HL-60 (cell line): ENCODE results near the gene CDRT4.

Experiments used
- DNase-seq, 2 experiments: peaks; one replicate each; pipeline ENCODE4 v3.0.0-alpha.2; 2010 to 2020; ENCODE audit warnings: low read depth in 1 of 2, low spot score in 1 of 2
- H3K27ac ChIP-seq: fragments of 250-450 bp; sonication (Bioruptor Pico); replicated peaks from 2 replicates; pipeline ENCODE4 v1.5.1; 2020; ENCODE audit warnings: mild to moderate bottlenecking, moderate library complexity
- H3K27me3 ChIP-seq: fragments of 250-450 bp; sonication (Bioruptor Pico); 2 replicates; pipeline ENCODE4 v1.5.1; 2021; ENCODE audit warnings: mild to moderate bottlenecking, moderate library complexity; ENCODE audit not compliant: insufficient read depth, poor library complexity, severe bottlenecking
- H3K4me3 ChIP-seq: replicated peaks from 2 replicates; pipeline ENCODE4 v1.5.1; 2011; ENCODE audit warnings: mild to moderate bottlenecking, control low read depth, low read length; ENCODE audit not compliant: insufficient read depth
- CTCF ChIP-seq: IDR thresholded peaks from one replicate; pipeline ENCODE4 v1.5.1; 2011; ENCODE audit warnings: low read length, control low read depth, inconsistent platforms; ENCODE audit not compliant: insufficient read depth
- GABPA ChIP-seq: IDR thresholded peaks from 2 replicates; pipeline ENCODE4 v1.6.1; 2012; ENCODE audit warnings: low read depth
- POLR2AphosphoS5 ChIP-seq: IDR thresholded peaks from 2 replicates; pipeline ENCODE4 v1.6.1; 2012; ENCODE audit warnings: low read depth
- REST ChIP-seq: IDR thresholded peaks from 2 replicates; pipeline ENCODE4 v1.6.1; 2012; ENCODE audit warnings: low read depth; ENCODE audit not compliant: insufficient replicate concordance
- SPI1 ChIP-seq: IDR thresholded peaks from 2 replicates; pipeline ENCODE4 v1.6.1; 2012; ENCODE audit warnings: low read depth, mild to moderate bottlenecking, borderline replicate concordance

Gene CDRT4

GRCh38 chr17:15478845-15479244 is 11.4 kb upstream of the CDRT4 start:
- no peak for DNase-seq
- H3K27ac ChIP-seq: no peak overlapping the region
- TF ChIP-seq CTCF (no peak), SPI1 (no peak), REST (no peak), GABPA (no peak), POLR2AphosphoS5 (no peak)
- H3K27me3 ChIP-seq: no peaks in the 10 kb centered on the region
- H3K4me3 ChIP-seq: no peak overlapping the region

- H3K4me3 ChIP-seq: no peak overlapping the region
- TF ChIP-seq SPI1 (no peak), CTCF (no peak), REST (no peak), GABPA (no peak), POLR2AphosphoS5 (no peak)
- DNase-seq: no peak
- H3K27ac ChIP-seq: no peak overlapping the region
- H3K27me3 ChIP-seq: no peaks in the 10 kb centered on the region
These were observed 8.4 kb upstream of the CDRT4 start for GRCh38 chr17:15475631-15476354.

GRCh38 chr17:15472891-15473290 is 5.5 kb upstream of the CDRT4 start:
- no peak overlapping the region for H3K4me3 ChIP-seq
- DNase-seq: no peak
- H3K27me3 ChIP-seq: no peaks in the 10 kb centered on the region
- no peak overlapping the region for H3K27ac ChIP-seq
- TF ChIP-seq REST: no peak
